Measurements from ENCODE around the gene SLC25A25.

SLC25A25 gene

GRCh38 chr9:128096616-128097536, 28.8 kb downstream of the SLC25A25 start:
- DNase-seq (ENCODE audit: low spot score), result no peak

- DNase-seq (ENCODE audit: low spot score), result no peak
Observed at GRCh38 chr9:128097543-128098296, 29.7 kb downstream of the SLC25A25 start.

GRCh38 chr9:128098297-128099230, 30.5 kb downstream of the SLC25A25 start:
- peak; percentile 86 for DNase-seq (ENCODE audit: low spot score)

DNA sequence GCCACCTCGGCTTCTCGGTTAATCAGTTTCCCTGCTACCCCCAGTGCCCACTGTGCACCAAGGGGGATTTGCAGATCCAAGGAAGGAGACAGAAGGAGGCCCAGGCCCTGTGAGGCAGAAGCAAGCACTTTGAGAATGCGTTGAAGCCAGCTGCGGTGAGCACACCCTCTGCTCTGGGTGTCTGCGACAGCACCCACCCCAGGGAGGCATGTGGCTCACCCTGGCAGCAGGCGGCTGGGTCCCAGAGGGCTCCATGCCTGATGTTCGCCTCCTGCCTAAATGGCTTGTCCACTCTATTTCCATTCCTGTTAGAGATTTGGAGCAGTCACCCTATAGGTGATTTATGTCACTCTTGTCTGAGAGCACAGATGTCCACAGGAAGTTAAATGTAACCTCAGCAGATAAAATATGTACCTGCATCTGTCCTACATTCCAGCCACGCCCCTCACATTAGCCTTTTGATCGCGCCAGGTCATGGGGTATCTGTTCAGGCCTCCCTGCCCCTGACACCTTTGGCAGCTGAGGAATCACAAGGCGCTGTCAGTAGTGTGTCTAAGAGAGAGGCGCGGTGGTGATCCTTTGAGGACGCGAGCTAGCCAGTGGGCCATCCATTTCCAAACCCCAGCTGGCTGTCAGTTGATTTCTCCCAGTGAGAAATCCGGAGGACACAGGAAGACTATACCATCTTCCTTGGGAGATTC, 31.3 kb downstream of the SLC25A25 start:
- no peak for DNase-seq (ENCODE audit: low spot score)

DNA sequence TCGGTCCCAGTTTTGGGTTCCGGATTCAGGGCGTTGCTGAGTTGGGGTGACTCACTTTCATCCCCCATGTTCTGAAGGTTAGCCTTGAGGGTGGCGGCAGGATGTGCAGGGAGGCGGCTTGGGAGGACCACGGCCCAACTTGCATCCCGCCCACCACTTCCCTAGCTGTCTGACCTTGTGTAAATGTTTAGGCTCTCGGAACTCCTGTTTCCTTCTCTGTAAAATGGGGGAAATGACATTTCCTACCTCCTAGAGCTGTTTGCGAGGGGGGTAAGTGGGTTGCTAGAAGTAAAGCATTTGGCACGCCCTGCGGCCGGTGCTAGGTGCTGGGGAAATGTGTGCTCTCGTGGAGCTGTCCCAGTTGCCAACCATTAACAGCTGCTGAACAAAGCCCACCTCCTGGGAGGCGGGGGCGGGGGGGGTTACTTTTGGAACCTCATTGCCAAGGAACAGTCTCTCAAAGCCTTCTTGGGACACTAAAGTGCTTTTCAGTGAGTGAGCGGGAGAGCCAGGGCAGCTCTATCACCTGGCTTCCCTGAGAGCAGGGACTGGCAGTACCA, 32.0 kb downstream of the SLC25A25 start:
- no peak for DNase-seq (ENCODE audit: low spot score)

DNA sequence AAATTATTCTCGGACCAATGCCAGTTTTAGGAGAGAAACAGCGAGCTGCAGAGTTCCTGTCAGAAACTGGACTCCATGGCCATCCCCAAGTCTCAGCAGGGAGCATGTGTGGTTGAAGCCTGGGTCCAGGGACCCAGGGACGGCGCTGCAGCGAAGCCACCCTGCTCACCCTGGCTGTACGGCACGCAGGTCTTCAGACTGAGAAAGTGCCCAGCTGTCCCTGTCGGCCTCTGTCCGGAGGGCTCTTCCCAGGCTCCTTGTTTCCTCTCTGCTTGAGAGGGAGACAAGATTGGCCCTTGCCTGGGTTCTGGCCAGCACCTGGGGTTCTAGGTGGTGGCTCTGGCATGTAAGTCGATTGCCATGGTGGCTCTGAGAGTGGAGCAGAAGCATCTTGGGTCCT, 32.5 kb downstream of the SLC25A25 start:
- DNase-seq (ENCODE audit: low spot score), result no peak

DNA sequence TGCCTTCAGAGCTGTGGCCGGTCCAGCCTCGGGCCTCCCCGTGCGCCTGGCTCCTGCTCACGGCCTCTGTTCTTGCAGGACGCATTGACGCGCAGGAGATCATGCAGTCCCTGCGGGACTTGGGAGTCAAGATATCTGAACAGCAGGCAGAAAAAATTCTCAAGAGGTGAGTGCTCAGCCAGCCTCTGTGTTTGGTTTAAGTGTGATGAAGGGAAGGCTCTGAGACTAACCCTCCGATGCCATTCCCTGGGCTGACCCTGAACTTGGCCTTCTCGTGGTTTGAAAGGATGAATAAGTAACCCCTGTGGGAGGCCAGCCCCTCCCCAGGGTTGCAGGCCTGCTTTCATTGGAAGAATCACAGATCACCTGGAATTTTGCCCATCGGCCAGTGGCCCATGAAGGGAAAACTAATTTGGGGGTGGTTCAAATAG, 33.2 kb downstream of the SLC25A25 start:
- no peak for DNase-seq (ENCODE audit: low spot score)

GRCh38 chr9:128101690-128102089, 33.7 kb downstream of the SLC25A25 start:
- no peak for DNase-seq (ENCODE audit: low spot score)

- DNase-seq (ENCODE audit: low spot score), result no peak
Observed at GRCh38 chr9:128102196-128102595, 34.2 kb downstream of the SLC25A25 start.

DNA sequence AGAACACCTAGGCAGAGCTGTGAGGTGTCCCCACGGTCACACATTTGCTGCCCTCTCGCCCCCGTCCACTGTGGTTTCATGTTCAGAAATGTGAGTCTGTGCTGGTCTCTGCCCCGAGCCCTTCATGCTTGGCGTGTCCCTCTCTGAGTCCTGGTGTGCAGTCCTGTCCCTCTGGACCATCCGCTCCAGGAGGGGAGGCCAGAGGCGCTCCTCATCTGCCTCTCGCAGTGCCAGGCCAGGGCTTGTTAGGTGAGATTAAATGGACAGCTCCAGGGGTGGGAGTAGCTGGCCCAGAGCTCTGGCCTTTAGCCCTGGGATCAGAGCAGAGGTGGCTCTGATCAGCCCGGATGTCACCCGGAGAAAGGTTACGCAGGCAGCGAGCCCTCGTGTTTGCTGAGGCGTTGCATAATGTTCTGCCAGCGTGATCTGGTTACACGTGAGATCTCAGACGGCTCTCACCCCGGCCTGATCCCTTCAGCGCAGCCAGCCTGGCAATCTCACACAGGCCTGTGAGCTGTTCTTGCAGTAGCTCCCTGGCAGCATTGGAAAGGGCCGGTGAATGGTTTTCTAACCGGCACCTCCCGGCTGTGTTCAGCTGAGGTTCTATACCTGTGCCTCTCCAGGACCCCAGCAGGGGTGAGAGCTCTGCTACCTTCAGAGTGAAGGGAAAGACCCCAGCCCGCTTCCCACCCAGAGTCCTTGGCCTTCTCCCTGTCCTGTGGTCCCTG, 35.0 kb downstream of the SLC25A25 start:
- DNase-seq (ENCODE audit: low spot score), result no peak

DNA sequence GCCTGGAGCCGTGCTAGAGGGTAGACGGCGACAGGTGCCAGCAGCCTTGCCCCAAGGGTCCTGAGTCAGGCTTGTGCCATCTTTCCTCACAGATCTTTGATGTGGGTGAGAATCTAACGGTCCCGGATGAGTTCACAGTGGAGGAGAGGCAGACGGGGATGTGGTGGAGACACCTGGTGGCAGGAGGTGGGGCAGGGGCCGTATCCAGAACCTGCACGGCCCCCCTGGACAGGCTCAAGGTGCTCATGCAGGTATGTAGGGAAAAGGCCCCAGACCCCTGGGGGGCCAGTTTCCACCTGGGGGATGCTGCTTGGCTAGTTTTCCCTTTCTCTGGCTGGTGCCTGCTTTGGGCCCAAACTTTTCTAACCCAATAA, 35.5 kb downstream of the SLC25A25 start:
- no peak for DNase-seq (ENCODE audit: low spot score)

- no peak for DNase-seq (ENCODE audit: low spot score)
Observed at GRCh38 chr9:128104171-128104618, 36.2 kb downstream of the SLC25A25 start.

DNA sequence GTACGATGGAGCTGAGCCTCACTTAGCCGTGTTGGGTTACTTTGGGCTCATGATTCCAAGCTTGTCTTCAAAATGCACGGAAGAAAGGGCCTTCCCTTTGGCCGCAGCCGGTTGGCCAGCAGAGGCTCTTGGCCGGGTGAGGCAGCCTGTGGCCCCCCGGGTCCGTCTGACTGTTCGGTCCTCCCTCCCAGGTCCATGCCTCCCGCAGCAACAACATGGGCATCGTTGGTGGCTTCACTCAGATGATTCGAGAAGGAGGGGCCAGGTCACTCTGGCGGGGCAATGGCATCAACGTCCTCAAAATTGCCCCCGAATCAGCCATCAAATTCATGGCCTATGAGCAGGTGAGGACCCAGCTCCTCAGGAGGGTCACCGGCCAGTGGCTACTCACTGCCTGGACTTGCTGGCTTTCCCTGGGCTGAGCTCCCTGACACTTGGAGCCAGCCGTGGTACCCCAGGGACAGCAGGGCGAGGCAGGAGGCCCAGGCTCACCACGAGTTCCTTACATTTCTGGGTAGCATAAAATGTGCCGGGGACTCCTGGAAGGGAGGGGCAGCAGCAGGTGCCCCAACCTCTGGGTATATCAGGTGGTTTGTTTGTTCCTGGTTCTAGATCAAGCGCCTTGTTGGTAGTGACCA, 37.6 kb downstream of the SLC25A25 start:
- DNase-seq (ENCODE audit: low spot score), result no peak

- no peak for DNase-seq (ENCODE audit: low spot score)
Observed at GRCh38 chr9:128106181-128106939, 38.3 kb downstream of the SLC25A25 start.

- DNase-seq (ENCODE audit: low spot score), result no peak
Observed at GRCh38 chr9:128106940-128107467, 39.0 kb downstream of the SLC25A25 start.

- DNase-seq (ENCODE audit: low spot score), result no peak
Observed at GRCh38 chr9:128107468-128108268, 39.6 kb downstream of the SLC25A25 start.

- no peak for DNase-seq (ENCODE audit: low spot score)
Observed at GRCh38 chr9:128108269-128109049, 40.4 kb downstream of the SLC25A25 start.

All from hematopoietic multipotent progenitor cell treated with erythropoietin and hydrocortisone succinate and interleukin-3 and kit ligand, for 15 days (in vitro differentiated cells).